SH-SY5Y (cell line): ENCODE measurements around the gene PRKG1.

Experiments
- GATA2 ChIP-seq: IDR thresholded peaks from 2 replicates; pipeline ENCODE4 v1.6.1; 2011; ENCODE audit warnings: mild to moderate bottlenecking, low read depth, low read length
- GATA3 ChIP-seq: IDR thresholded peaks from 2 replicates; pipeline ENCODE4 v1.6.1; 2011; ENCODE audit warnings: low read depth, mild to moderate bottlenecking, low read length, moderate library complexity

Gene PRKG1

GRCh38 chr10:51168086-51168815 is 94.0 kb downstream of the PRKG1 start:
- TF ChIP-seq GATA3, result no peak

GRCh38 chr10:51169111-51169510 is 94.8 kb downstream of the PRKG1 start:
- TF ChIP-seq GATA3, result no peak
- no peak for TF ChIP-seq GATA2

GRCh38 chr10:51170518-51171245 is 96.4 kb downstream of the PRKG1 start:
- TF ChIP-seq GATA3, result no peak
- no peak for TF ChIP-seq GATA2

- no peak for TF ChIP-seq GATA3
- no peak for TF ChIP-seq GATA2
These were observed 97.7 kb downstream of the PRKG1 start for GRCh38 chr10:51171946-51172345.

- TF ChIP-seq GATA3 (no peak), GATA2 (no peak)
These were observed 102.8 kb downstream of the PRKG1 start for GRCh38 chr10:51176976-51177695.

- TF ChIP-seq GATA2, result no peak
- TF ChIP-seq GATA3, result no peak
These were observed 104.3 kb downstream of the PRKG1 start for GRCh38 chr10:51178634-51179033.

GRCh38 chr10:51180141-51180540 is 105.9 kb downstream of the PRKG1 start:
- no peak for TF ChIP-seq GATA2
- TF ChIP-seq GATA3, result no peak

- TF ChIP-seq GATA2, result no peak
- TF ChIP-seq GATA3, result no peak
These were observed 109.5 kb downstream of the PRKG1 start for GRCh38 chr10:51183783-51184182.

GRCh38 chr10:51186361-51186760 is 112.1 kb downstream of the PRKG1 start:
- TF ChIP-seq GATA2 (no peak), GATA3 (no peak)

GRCh38 chr10:51188008-51188407 is 113.7 kb downstream of the PRKG1 start:
- TF ChIP-seq GATA2 (no peak), GATA3 (no peak)

GRCh38 chr10:51188866-51189265 is 114.6 kb downstream of the PRKG1 start:
- no peak for TF ChIP-seq GATA2
- no peak for TF ChIP-seq GATA3

- TF ChIP-seq GATA2 (no peak), GATA3 (no peak)
These were observed 122.4 kb downstream of the PRKG1 start for GRCh38 chr10:51196508-51197175.

GRCh38 chr10:51198170-51198569 is 123.9 kb downstream of the PRKG1 start:
- TF ChIP-seq GATA3, result no peak
- no peak for TF ChIP-seq GATA2

- no peak for TF ChIP-seq GATA3
- no peak for TF ChIP-seq GATA2
These were observed 127.7 kb downstream of the PRKG1 start for GRCh38 chr10:51201947-51202346.

- TF ChIP-seq GATA3, result no peak
- TF ChIP-seq GATA2, result no peak
These were observed 129.1 kb downstream of the PRKG1 start for GRCh38 chr10:51203359-51203758.
